ENCODE measurements around the gene RNF26.

GRCh38 chr11:119319136-119319699 is 15.1 kb upstream of the RNF26 start:
- TF ChIP-seq, protein P1, sequence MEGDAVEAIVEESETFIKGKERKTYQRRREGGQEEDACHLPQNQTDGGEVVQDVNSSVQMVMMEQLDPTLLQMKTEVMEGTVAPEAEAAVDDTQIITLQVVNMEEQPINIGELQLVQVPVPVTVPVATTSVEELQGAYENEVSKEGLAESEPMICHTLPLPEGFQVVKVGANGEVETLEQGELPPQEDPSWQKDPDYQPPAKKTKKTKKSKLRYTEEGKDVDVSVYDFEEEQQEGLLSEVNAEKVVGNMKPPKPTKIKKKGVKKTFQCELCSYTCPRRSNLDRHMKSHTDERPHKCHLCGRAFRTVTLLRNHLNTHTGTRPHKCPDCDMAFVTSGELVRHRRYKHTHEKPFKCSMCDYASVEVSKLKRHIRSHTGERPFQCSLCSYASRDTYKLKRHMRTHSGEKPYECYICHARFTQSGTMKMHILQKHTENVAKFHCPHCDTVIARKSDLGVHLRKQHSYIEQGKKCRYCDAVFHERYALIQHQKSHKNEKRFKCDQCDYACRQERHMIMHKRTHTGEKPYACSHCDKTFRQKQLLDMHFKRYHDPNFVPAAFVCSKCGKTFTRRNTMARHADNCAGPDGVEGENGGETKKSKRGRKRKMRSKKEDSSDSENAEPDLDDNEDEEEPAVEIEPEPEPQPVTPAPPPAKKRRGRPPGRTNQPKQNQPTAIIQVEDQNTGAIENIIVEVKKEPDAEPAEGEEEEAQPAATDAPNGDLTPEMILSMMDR (IDR thresholded peaks at IDR 0.05) = no peak
- no peak for TF ChIP-seq POLR2A (IDR thresholded peaks at IDR 0.05)
